Keratinocyte (primary cell): ENCODE results near the gene NUTM2E. TPM values are rescaled to one million over a fixed set of nuclear protein-coding genes. Genes with fewer than 3 reads are reported as not detected.
"Not testable (repeated sequence)": the region's sequence is repeated elsewhere in the genome, so short reads cannot be mapped to it uniquely, and the experiment has no call there.

Experiments
- DNase-seq: peaks from one replicate; pipeline ENCODE4 v3.0.0-alpha.2; 2011; ENCODE audit warnings: low read depth, missing footprints, low spot score
- FAIRE-seq: peaks from 2 replicates; lab custom pipeline; 2011; peaks lifted over from hg19 to GRCh38; lab: Jason Lieb, UNC
- H2AFZ ChIP-seq: 2 replicates; pipeline ENCODE4 v1.6.0; 2012; ENCODE audit warnings: low read length, control low read depth, inconsistent platforms; ENCODE audit not compliant: control insufficient read depth
- H3K27ac ChIP-seq: 2 replicates; pipeline ENCODE4 v1.5.1; 2011; ENCODE audit warnings: low read length; ENCODE audit not compliant: control insufficient read depth, insufficient read depth
- H3K27me3 ChIP-seq: 3 replicates; pipeline ENCODE4 v1.6.0; 2011; ENCODE audit warnings: low read length; ENCODE audit not compliant: control insufficient read depth, insufficient read depth; ENCODE audit errors: extremely low read depth
- H3K36me3 ChIP-seq, 2 experiments: 2 replicates in 1 of 2; 3 replicates in 1 of 2; pipeline ENCODE4 v1.5.1; 2011; ENCODE audit warnings: low read length in 2 of 2, mild to moderate bottlenecking in 1 of 2; ENCODE audit not compliant: control insufficient read depth in 2 of 2, insufficient read depth in 2 of 2; ENCODE audit errors: extremely low read depth in 1 of 2
- H3K4me1 ChIP-seq: 3 replicates; pipeline ENCODE4 v1.5.1; 2011; ENCODE audit warnings: low read length; ENCODE audit not compliant: control insufficient read depth, insufficient read depth; ENCODE audit errors: extremely low read depth
- H3K4me2 ChIP-seq: 3 replicates; pipeline ENCODE4 v1.6.0; 2011; ENCODE audit warnings: low read depth, low read length; ENCODE audit not compliant: control insufficient read depth, insufficient read depth; ENCODE audit errors: extremely low read depth
- H3K4me3 ChIP-seq, 3 experiments: fragments of 200-600 bp in 1 of 3; sonication (generic) in 1 of 3; 2 replicates in 2 of 3; 3 replicates in 1 of 3; pipeline ENCODE4 v1.5.1; 2011 to 2016; ENCODE audit warnings: low read length in 3 of 3, mild to moderate bottlenecking in 3 of 3, control low read depth in 2 of 3, inconsistent platforms in 1 of 3, low read depth in 1 of 3, mixed read lengths in 1 of 3, mixed run types in 1 of 3, moderate library complexity in 1 of 3; ENCODE audit not compliant: control insufficient read depth in 2 of 3, insufficient read depth in 2 of 3; ENCODE audit errors: extremely low read depth in 1 of 3
- H3K79me2 ChIP-seq: 2 replicates; pipeline ENCODE4 v1.6.0; 2012; ENCODE audit warnings: low read length; ENCODE audit not compliant: control insufficient read depth, insufficient read depth
- H3K9ac ChIP-seq: 3 replicates; pipeline ENCODE4 v1.6.0; 2011; ENCODE audit warnings: low read length; ENCODE audit not compliant: control insufficient read depth, insufficient read depth; ENCODE audit errors: extremely low read depth
- H3K9me1 ChIP-seq: 3 replicates; pipeline ENCODE4 v1.6.0; 2011; ENCODE audit warnings: low read length; ENCODE audit not compliant: control insufficient read depth, insufficient read depth; ENCODE audit errors: extremely low read depth
- H3K9me3 ChIP-seq: 2 replicates; pipeline ENCODE4 v1.5.1; 2012; ENCODE audit warnings: low read depth, low read length; ENCODE audit not compliant: control insufficient read depth
- H4K20me1 ChIP-seq: 3 replicates; pipeline ENCODE4 v1.6.0; 2011; ENCODE audit warnings: low read length; ENCODE audit not compliant: control insufficient read depth, insufficient read depth; ENCODE audit errors: extremely low read depth
- dilution Hi-C: fragments of 300-500 bp; cut with MboI; formaldehyde crosslinking; loops from one replicate; pipeline ENCODE4 v1.7.0; 2020; ENCODE audit warnings: low sequenced_read_pairs; ENCODE audit not compliant: extremely low pct_ligation_motif_present
- polyA plus RNA-seq, 5 experiments: library from polyadenylated mRNA; depleted of rRNA in 3 of 5; stranded (reverse) in 3 of 5; stranded (forward) in 1 of 5; unstranded in 1 of 5; fragments of >200 nt; gene quantifications; 1 replicate in 1 of 5; 2 replicates in 3 of 5; 3 replicates in 1 of 5; pipeline versions ENCODE4 v1.2.1 to v1.2.3, GENCODE V29; 2011 to 2012; ENCODE audit warnings: missing spikeins in 2 of 5, low read depth in 1 of 5, low replicate concordance in 1 of 5

Gene NUTM2E
- polyA plus RNA-seq, 1 donor (not counting 4 experiments of a cell fraction or from before 2014, with no cell fraction given): 0.24 TPM

DNA sequence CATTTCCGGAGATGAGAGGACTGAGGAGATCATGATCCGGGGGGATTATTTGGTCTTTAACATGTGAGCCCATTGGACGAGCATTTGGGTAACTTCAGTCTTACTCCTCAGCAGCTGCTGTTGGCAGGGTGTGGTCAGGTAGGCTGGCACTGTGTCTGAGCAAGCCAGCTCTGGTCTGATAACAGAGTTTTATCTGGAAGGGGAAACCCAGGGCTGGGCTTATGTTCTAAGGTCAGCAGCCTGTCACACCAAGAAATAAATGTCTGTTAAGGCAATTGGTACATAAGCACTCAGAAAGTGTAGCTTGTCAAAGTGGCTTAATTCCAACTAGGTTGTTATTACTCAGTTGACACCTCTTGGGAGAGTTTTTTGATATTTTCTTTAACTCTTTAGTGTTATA, 45.0 kb upstream of the NUTM2E start:
- H3K9me3 ChIP-seq, H3K36me3 ChIP-seq, H3K27me3 ChIP-seq, DNase-seq, H3K27ac ChIP-seq, H2AFZ ChIP-seq, FAIRE-seq, dilution Hi-C loops, H3K4me2 ChIP-seq, H3K79me2 ChIP-seq, H3K4me1 ChIP-seq, H3K4me3 ChIP-seq, H3K9ac ChIP-seq, H3K9me1 ChIP-seq, H4K20me1 ChIP-seq: not testable (repeated sequence)

GRCh38 chr10:79787455-79787952, 39.0 kb upstream of the NUTM2E start:
- dilution Hi-C loops, H3K9ac ChIP-seq, H3K9me3 ChIP-seq, FAIRE-seq, H3K36me3 ChIP-seq, DNase-seq, H3K4me1 ChIP-seq, H4K20me1 ChIP-seq, H3K79me2 ChIP-seq, H3K9me1 ChIP-seq, H2AFZ ChIP-seq, H3K27ac ChIP-seq, H3K4me3 ChIP-seq, H3K4me2 ChIP-seq, H3K27me3 ChIP-seq: not testable (repeated sequence)

DNA sequence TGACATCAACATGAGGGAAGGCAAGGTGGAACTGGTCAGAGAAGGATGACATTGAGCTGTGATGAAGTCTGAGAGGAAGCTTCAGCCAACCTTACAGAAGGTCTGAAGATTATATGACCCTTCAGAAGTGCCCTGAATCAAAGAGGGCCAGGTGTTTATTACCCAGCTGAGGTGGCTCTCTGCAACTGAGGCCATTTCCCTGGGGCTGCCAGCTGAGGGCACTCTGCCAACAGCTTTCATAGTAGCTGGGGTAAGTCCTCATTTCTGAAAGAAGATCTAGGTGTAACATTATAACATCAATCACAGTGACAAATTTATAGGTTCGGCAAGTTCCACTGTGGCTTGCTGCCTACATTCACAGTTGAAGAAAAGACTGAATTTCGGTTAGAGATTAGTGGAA, 37.2 kb upstream of the NUTM2E start:
- H3K4me1 ChIP-seq, H3K9me1 ChIP-seq, H3K9ac ChIP-seq, H4K20me1 ChIP-seq, H3K36me3 ChIP-seq, H3K27me3 ChIP-seq, H3K9me3 ChIP-seq, DNase-seq, H3K4me3 ChIP-seq, dilution Hi-C loops, H3K27ac ChIP-seq, H2AFZ ChIP-seq, H3K79me2 ChIP-seq, H3K4me2 ChIP-seq: not testable (repeated sequence)
- peak; percentile 71 for FAIRE-seq

DNA sequence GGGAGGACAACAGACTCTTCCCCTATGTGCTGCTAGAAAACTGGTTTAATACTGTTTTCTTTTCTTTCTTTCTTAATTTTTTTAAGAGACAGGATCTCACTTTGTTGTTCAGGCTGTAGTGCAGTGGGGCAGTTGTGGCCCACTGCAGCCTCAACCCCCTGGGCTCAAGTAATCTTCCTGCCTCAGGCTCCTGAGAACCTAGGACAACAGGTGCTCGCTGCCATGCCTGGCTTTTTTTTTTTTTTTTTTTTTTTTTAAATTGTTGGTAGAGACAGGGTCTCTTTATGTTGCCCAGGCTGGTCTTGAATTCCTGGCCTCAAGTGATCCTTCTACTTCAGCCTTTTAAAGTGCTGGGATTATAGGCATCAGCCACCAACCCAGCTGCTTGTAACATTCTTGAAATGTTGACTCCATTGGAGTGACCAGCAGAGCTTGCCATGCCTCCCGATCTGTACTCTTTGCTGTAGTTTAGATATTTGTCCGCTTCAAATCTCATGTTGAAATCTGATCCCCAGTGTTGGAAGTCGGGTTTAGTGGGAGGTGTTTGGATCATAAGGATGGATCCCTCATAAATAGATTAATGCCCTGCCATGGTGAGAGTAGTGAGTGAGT, 34.5 kb upstream of the NUTM2E start:
- H3K4me3 ChIP-seq, H3K4me1 ChIP-seq, FAIRE-seq, H3K4me2 ChIP-seq, H3K9ac ChIP-seq, H3K36me3 ChIP-seq, H3K27ac ChIP-seq, DNase-seq, H3K9me1 ChIP-seq, H3K79me2 ChIP-seq, H4K20me1 ChIP-seq, dilution Hi-C loops, H2AFZ ChIP-seq, H3K9me3 ChIP-seq, H3K27me3 ChIP-seq: not testable (repeated sequence)

GRCh38 chr10:79799337-79799736, 27.2 kb upstream of the NUTM2E start:
- H3K79me2 ChIP-seq, FAIRE-seq, DNase-seq, H3K27ac ChIP-seq, H3K4me3 ChIP-seq, H3K36me3 ChIP-seq, H4K20me1 ChIP-seq, H3K27me3 ChIP-seq, H2AFZ ChIP-seq, H3K9me1 ChIP-seq, H3K4me2 ChIP-seq, dilution Hi-C loops, H3K9ac ChIP-seq, H3K9me3 ChIP-seq, H3K4me1 ChIP-seq: not testable (repeated sequence)
